Activated naive CD4-positive, alpha-beta T cell treated with Interleukin-2 at 50 U/mL for 16 hours (primary cell): ENCODE data around the gene TMEM74B.

Source experiments
- DNase-seq: peaks from one replicate; pipeline ENCODE4 v3.0.0-alpha.2; 2020

Gene TMEM74B

DNA sequence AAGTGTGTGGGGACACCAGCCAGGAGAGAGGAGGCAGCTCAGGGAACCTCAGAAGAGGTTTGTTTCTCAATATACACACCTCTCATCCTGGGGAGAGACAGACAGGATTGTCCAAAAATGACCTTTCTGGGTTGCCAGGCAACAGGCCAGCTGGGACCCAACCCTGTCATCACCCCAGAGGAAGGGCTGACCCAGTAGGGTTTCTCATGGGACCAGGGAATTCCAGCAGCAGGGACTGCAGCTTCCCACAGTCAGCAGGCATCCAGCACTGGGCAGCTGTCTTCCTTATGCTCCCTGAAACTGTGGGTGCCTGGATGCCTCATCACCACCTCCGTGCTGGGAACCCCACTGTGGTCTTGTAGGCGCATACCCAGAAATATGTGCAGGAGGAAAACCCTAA is 19.8 kb upstream of the TMEM74B start:
- DNase-seq = no peak

- no peak for DNase-seq
These were observed 19.3 kb upstream of the TMEM74B start for GRCh38 chr20:1204113-1204512.

- DNase-seq = no peak
These were observed 18.8 kb upstream of the TMEM74B start for GRCh38 chr20:1203630-1204029.

DNA sequence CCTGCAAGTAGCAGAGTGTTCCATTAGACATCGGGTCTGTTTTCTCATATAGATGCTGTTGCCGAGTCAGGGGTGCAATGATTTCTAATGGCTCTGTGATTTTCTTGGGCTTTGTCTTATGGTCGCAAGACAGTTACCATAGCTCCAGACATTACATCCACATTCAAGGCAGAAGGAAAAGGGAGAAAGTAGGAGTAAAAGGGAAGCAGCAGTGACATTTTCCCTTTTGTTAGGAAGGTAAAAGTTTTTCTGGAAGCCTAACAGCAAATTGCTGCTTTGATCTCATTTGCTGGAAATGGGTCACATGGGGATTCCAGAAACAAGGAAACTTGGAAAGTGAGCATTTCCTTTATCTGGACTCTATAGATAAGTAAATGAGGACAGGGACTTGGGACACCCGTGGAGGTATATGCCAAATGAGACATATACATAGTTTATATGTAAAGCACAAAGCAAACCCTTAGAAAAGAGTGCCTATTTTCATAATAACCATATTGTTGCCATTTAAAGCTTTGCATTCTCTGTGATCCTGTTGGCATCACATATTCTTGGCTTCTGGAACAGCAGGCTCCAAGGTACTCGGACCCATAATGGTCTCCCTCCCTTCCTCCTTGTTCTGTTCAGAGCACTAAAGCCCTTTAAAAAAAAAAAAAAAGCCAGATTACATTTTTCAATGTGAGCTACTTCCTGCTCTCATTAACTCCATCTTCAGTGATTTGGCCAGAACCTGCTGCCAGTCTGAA is 18.2 kb upstream of the TMEM74B start, which contains the start of gene C20orf202:
Gene C20orf202 (plus strand): TSS at position 693 of the 743 bp plus-strand sequence. CDS start 132 bp downstream, outside the sequence.
- no peak for DNase-seq

- DNase-seq = no peak
These were observed 15.2 kb upstream of the TMEM74B start for GRCh38 chr20:1199964-1200363.

DNA sequence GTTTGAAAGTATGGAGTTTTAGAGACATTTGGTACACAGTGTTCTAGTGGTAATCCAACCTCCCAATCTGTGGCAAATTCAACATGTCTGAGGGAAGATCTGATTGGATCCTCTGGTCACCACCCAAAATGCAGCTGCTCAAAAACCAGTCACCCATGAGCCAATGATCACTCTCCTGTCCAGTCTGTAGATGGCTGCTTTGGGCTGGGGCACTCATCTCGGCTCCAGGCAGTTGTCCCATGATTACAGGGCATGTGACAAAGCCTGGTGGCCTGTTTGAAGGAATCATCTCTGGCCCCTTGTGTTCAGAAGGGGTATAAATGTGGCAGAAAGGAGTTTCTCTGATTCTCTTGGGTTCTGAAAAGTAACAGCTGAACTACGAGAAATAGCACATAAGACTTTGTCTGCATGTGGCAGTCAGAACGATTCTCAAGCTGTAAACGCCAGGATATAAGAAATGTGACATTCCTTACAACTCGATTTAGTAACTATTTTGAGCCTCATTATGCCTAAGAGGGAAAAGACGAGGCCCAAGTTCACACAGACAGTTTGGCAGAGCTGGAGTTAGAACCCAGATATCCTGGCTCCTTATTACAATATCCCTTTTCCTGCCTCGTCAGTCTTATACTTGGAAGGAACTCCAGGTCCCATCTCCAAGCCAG is 14.6 kb upstream of the TMEM74B start:
- no peak for DNase-seq

- DNase-seq = no peak
These were observed 14.0 kb upstream of the TMEM74B start for GRCh38 chr20:1198751-1199150.

DNA sequence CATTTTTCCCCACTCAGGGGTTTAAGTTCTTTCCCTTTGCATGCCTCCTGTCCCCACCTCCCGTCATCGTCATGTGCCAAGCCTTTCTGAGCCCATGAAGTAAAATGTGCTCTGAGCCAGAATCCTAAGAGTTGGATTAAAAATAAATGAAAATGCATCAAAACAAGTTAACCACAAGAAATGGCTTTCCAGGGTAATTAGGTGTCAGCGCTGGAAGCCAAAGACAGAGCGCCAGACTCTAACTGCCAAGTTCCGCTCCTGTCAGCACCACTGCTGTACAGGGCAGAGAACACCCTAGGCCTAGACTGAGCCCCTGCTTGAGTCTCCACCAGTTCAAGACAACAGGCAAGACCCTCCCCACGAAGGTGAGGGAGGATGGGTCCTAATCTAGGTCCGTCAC is 13.0 kb upstream of the TMEM74B start:
- DNase-seq = no peak

DNA sequence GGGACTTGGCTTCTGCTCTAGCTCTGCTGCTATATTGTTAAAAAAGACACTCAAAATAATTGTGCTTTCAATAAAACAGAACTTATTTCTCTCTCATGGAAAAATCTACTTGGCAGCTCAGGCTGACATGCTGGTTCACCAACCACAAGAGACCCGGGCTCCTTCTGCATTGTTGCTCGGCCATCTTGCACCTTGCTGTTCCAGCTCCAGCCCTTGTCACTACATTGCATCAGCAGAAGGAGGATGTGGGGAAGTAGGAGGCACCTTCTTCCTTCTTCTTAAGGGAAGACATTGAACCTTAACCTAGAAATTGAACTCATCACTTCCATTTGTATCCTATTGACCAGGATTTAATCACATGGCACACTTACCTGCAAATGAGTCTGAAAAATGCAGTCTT is 11.9 kb upstream of the TMEM74B start:
- DNase-seq = no peak

DNA sequence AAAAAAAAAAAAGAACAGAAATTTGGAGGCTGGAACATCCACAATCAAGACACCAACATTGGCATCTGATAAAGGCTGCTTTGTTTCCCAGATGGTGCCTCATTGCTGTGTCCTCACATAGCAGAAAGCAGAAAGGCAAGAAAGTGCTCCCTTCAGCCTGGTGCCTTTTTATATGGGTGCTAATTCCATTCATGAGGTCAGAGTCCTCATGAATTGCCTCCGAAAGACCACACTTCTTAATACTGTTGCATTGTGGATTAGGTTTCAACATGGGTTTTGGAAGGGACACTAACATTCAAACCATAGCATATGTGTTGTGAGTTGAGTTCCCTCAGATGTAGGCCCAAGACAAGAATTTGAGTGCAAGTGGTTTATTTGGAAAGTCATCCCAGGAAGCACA is 10.4 kb upstream of the TMEM74B start:
- no peak for DNase-seq

DNA sequence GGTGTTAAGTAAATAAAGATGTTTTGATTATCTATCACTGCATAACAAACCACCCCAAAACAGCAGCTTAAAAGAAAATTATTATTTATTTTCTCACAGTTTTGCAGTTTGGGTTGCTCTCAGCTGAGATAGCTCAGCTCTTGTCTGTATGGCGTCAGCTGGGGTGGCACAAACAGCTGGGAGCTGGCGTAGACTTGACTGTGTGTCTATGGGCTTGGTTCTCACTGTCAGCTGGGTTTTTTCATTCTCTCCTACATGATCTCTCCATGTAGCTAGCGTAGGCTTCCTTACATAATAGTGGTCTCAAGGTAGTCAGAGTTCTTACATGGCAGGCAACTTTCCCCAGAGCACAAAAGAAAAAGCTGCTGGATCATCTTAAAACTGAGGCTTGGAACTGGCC is 6.5 kb upstream of the TMEM74B start:
- DNase-seq = no peak

- DNase-seq = no peak
These were observed 6.1 kb upstream of the TMEM74B start for GRCh38 chr20:1190847-1191246.

DNA sequence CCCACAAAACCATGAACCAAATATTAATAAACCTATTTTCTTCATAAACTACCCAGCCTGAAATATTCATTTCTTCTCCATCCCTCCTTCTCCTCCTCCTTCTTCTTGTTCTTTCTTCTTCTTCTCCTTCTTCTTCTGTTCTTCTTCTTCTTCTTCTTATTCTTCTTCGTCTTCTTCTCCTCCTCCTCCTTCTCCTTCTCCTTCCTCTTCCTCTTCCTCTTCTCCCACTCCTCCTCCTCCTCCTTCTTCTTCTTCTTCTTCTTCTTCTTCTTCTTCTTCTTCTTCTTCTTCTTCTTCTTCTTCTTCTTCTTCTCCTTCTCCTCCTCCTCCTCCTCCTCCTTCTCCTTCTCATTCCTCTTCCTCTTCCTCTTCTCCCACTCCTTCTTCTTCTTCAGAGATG is 5.0 kb upstream of the TMEM74B start:
- DNase-seq = no peak

- no peak for DNase-seq
These were observed 3.6 kb upstream of the TMEM74B start for GRCh38 chr20:1188347-1188746.

- no peak for DNase-seq
These were observed 2.9 kb upstream of the TMEM74B start for GRCh38 chr20:1187605-1188171.

DNA sequence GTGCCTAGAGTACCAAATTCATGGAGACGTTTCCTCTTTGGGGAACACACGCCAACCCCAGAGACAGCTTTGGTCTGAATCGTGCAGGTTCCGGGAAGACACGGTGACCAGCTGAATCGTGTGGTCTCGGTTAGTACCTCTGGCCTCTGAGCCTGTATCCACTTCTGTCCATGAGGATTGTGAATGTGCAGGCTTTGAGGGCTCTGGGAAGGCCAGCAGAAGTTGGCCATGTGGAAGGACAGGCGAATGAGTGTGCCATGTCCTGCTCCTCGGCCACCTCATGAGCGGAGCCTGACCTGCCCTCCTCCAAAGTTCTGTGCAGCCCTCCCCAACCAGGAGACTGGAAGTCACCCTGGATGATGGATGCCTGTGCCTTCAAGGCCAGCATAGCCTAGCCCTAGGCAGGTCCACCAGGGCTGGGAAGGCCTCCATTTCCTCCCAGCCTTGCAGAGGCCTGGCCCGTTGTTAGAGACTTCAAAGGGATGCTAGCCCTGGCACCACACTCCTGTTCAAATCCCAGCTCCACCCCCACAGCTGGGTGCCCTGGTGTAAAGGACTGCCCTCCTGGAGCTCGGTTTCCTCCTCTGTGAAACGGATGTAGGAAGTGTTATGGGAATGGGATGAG is 1.7 kb upstream of the TMEM74B start:
- no peak for DNase-seq

DNA sequence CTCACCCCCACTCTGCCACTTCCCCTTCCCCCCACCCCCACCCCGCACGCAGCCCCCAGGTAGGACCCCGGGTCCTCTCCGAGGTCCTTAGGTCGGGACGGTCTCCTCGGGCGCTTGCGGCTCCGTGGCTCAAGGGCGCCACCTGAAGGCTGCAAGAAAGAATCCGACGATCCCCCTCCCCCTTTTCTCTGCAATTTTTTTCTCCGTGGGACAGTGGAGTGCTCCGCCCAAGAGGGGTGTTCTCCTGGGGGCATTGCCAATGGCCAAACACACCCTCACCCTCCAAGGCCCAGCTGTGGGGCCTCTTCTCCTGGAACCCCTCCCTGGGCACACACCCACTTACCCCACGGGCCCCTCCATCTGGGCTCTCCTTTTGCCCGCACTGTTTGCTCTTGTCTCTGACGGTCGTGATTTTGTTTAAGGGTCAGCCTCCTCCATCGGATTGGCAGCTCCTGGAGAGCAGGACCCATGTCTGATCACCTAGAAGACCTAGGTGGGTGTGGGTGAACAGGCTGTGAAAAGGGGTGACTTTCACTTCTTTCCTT is 1.1 kb upstream of the TMEM74B start:
- peak; percentile 43 for DNase-seq

GRCh38 chr20:1185316-1185741 is 548 bp upstream of the TMEM74B start:
- DNase-seq = no peak

- no peak for DNase-seq
These were observed 532 bp downstream of the TMEM74B start for GRCh38 chr20:1184260-1184637.

GRCh38 chr20:1183153-1183552 is 1.6 kb downstream of the TMEM74B start:
- no peak for DNase-seq

- DNase-seq = no peak
These were observed 2.7 kb downstream of the TMEM74B start for GRCh38 chr20:1182106-1182505.

DNA sequence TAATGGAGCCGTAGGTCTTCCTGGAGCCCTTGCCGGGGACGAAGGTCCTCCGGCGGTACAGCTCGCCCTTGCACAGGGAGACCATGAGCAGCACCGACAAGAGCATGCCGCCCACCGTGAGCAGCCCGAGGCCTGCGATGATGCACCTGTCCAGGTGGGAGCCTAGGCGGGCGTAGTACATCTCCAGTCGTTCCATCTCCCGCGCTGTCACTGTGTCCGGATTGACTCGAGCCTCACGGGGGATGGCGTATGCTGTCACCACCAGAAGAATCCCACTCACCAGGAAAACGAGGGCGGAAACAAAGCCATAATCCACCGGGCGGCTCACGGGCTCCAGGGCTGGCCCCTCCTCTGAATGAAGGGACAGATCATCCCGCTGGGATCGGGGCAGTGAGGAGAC is 3.8 kb downstream of the TMEM74B start:
- DNase-seq = no peak

- no peak for DNase-seq
These were observed 6.2 kb downstream of the TMEM74B start for GRCh38 chr20:1178623-1179022.

- no peak for DNase-seq
These were observed 6.7 kb downstream of the TMEM74B start for GRCh38 chr20:1178103-1178502.
